A549 (cell line): ENCODE data around the gene SLC36A2. TPM values are rescaled to one million over a fixed set of nuclear protein-coding genes. Genes with fewer than 3 reads are reported as not detected.

Experiments
- ATAC-seq, 2 experiments: fragments of 200-7000 bp in 1 of 2; fragments of >200 bp in 1 of 2; cut with Nextera tagmentation in 1 of 2; cut with Tn5 transposase in 1 of 2; 3 replicates each; pipeline versions ENCODE4 v1.8.0 to v1.9.1; 2018 to 2020; ENCODE audit warnings: mild to moderate bottlenecking in 1 of 2, moderate library complexity in 1 of 2
- CTCF ChIA-PET: fragments of 300-600 bp; sonication (Branson Sonifier 250); formaldehyde crosslinking; extraction: SDS; loops from one replicate; lab custom pipeline; 2021; ENCODE audit warnings: antibody characterized with exemption, inconsistent platforms; lab: Yijun Ruan, JAX
- POLR2A ChIA-PET: fragments of 350-600 bp; formaldehyde crosslinking; extraction: SDS; loops from one replicate; lab custom pipeline; 2021; ENCODE audit warnings: antibody characterized with exemption, inconsistent platforms; lab: Yijun Ruan, JAX
- DNase-seq, 2 experiments: peaks; one replicate each; pipeline versions ENCODE4 v3.0.0 to v3.0.0-alpha.2; 2011 to 2016; ENCODE audit warnings: low read depth in 1 of 2, low spot score in 1 of 2
- FAIRE-seq: peaks from 2 replicates; lab custom pipeline; 2011; peaks lifted over from hg19 to GRCh38; lab: Jason Lieb, UNC
- H3K27ac ChIP-seq, 2 experiments: fragments of >200 bp; sonication (Bioruptor Twin); formaldehyde crosslinking; 3 replicates each; pipeline ENCODE4 v1.5.1; 2016 to 2017
- H3K4me1 ChIP-seq: fragments of >200 bp; sonication (Bioruptor Twin); formaldehyde crosslinking; 3 replicates; pipeline ENCODE4 v1.6.1; 2016
- H3K4me2 ChIP-seq: fragments of >200 bp; sonication (Bioruptor Twin); formaldehyde crosslinking; 3 replicates; pipeline ENCODE4 v1.6.1; 2016
- H3K4me3 ChIP-seq: fragments of >200 bp; sonication (Bioruptor Twin); formaldehyde crosslinking; 3 replicates; pipeline ENCODE4 v1.5.1; 2016
- H3K9me3 ChIP-seq: fragments of >200 bp; sonication (Bioruptor Twin); formaldehyde crosslinking; 3 replicates; pipeline ENCODE4 v1.6.1; 2016
- BCL3 ChIP-seq: fragments of >200 bp; sonication (Bioruptor Twin); formaldehyde crosslinking; IDR thresholded peaks from 3 replicates; pipeline ENCODE4 v1.6.1; 2016
- CHD4 ChIP-seq: fragments of 200-600 bp; sonication (generic); IDR thresholded peaks from 2 replicates; pipeline ENCODE4 v1.6.1; 2016; ENCODE audit warnings: antibody characterized with exemption, mild to moderate bottlenecking, borderline replicate concordance
- ELK1 ChIP-seq: fragments of 150-350 bp; IDR thresholded peaks from 2 replicates; pipeline ENCODE4 v1.6.1; 2014; ENCODE audit warnings: low read depth, mild to moderate bottlenecking, low read length
- EP300 ChIP-seq, 2 experiments: fragments of >200 bp; sonication (Bioruptor Twin); formaldehyde crosslinking; IDR thresholded peaks; 2 replicates in 1 of 2; 3 replicates in 1 of 2; pipeline ENCODE4 v1.6.1; 2016 to 2017
- FOSB ChIP-seq: fragments of 250-450 bp; sonication (Bioruptor Pico); IDR thresholded peaks from 2 replicates; pipeline ENCODE4 v1.5.0; 2020; ENCODE audit warnings: mild to moderate bottlenecking, moderate library complexity
- HES2 ChIP-seq: fragments of >200 bp; sonication (Bioruptor Twin); formaldehyde crosslinking; IDR thresholded peaks from 2 replicates; pipeline ENCODE4 v1.6.1; 2016
- HOXB5 ChIP-seq: fragments of 250-450 bp; sonication (Bioruptor Pico); IDR thresholded peaks from 2 replicates; pipeline ENCODE4 v1.5.0; 2020; ENCODE audit warnings: mild to moderate bottlenecking, moderate library complexity
- JUN ChIP-seq, 2 experiments: fragments of >200 bp; sonication (Bioruptor Twin); formaldehyde crosslinking; IDR thresholded peaks; 2 replicates in 1 of 2; 3 replicates in 1 of 2; pipeline ENCODE4 v1.6.1; 2016 to 2017
- KDM1A ChIP-seq: fragments of 200-600 bp; sonication (generic); IDR thresholded peaks from 2 replicates; pipeline ENCODE4 v1.6.1; 2016; ENCODE audit warnings: low read depth, mild to moderate bottlenecking
- MAFK ChIP-seq: fragments of 450-650 bp; IDR thresholded peaks from 2 replicates; pipeline ENCODE4 v1.6.1; 2014; ENCODE audit not compliant: partially characterized antibody
- MAZ ChIP-seq: fragments of 150-350 bp; IDR thresholded peaks from 2 replicates; pipeline ENCODE4 v1.6.1; 2014; ENCODE audit warnings: antibody characterized with exemption, low read depth, low read length, borderline replicate concordance
- NFE2L2 ChIP-seq: fragments of 150-350 bp; conservative IDR thresholded peaks from 2 replicates; pipeline ENCODE4 v1.6.1; 2014; ENCODE audit warnings: low read length
- NPAS2 ChIP-seq: fragments of 250-450 bp; sonication (Bioruptor Pico); IDR thresholded peaks from 2 replicates; pipeline ENCODE4 v1.8.0; 2022; ENCODE audit warnings: mild to moderate bottlenecking, moderate library complexity, borderline replicate concordance
- NR3C1 ChIP-seq: fragments of >200 bp; sonication (Bioruptor Twin); formaldehyde crosslinking; IDR thresholded peaks from 3 replicates; pipeline ENCODE4 v1.6.1; 2017
- PBX3 ChIP-seq: IDR thresholded peaks from 2 replicates; pipeline ENCODE4 v1.6.1; 2012
- PHF8 ChIP-seq: fragments of 200-600 bp; sonication (generic); IDR thresholded peaks from 2 replicates; pipeline ENCODE4 v1.6.1; 2016; ENCODE audit warnings: low read depth, mild to moderate bottlenecking, antibody characterized with exemption, moderate library complexity, borderline replicate concordance
- POLR2A ChIP-seq: IDR thresholded peaks from 2 replicates; pipeline ENCODE4 v1.6.1; 2012; ENCODE audit warnings: mild to moderate bottlenecking, low read length
- RAD21 ChIP-seq, 2 experiments: fragments of >200 bp in 1 of 2; sonication (Bioruptor Twin) in 1 of 2; formaldehyde crosslinking in 1 of 2; IDR thresholded peaks in 1 of 2; conservative IDR thresholded peaks in 1 of 2; 2 replicates in 1 of 2; 3 replicates in 1 of 2; pipeline ENCODE4 v1.6.1; 2012 to 2018; ENCODE audit warnings: inconsistent platforms in 1 of 2
- RCOR1 ChIP-seq: fragments of 150-350 bp; IDR thresholded peaks from 2 replicates; pipeline ENCODE4 v1.6.1; 2014; ENCODE audit warnings: antibody characterized with exemption, low read length, low read depth
- SREBF2 ChIP-seq: fragments of 450-650 bp; IDR thresholded peaks from 2 replicates; pipeline ENCODE4 v1.6.1; 2014; ENCODE audit warnings: mild to moderate bottlenecking, moderate library complexity
- USF2 ChIP-seq: fragments of 450-650 bp; IDR thresholded peaks from 2 replicates; pipeline ENCODE4 v1.6.1; 2014; ENCODE audit warnings: antibody characterized with exemption
- ZC3H11A ChIP-seq: fragments of 450-650 bp; IDR thresholded peaks from 2 replicates; pipeline ENCODE4 v1.6.1; 2014; ENCODE audit warnings: antibody characterized with exemption, mild to moderate bottlenecking
- ZFP36 ChIP-seq: fragments of 450-650 bp; IDR thresholded peaks from 2 replicates; pipeline ENCODE4 v1.6.1; 2014; ENCODE audit warnings: borderline replicate concordance; ENCODE audit not compliant: partially characterized antibody
- WGBS: methylation state at CpG from one replicate; pipeline ENCODE4 v1.1.6; 2017; ENCODE audit errors: missing lambda C conversion rate; 5-methylcytosine and 5-hydroxymethylcytosine counted together
- polyA plus RNA-seq, 4 experiments: library from polyadenylated mRNA; depleted of rRNA in 3 of 4; stranded (reverse); fragments of >200 nt; fragmentation: RNase III in 1 of 4; extraction: RNeasy Plus Mini Kit Qiagen cat#74134 plus additional on column Dnase treatment in 1 of 4; gene quantifications; 2 replicates in 3 of 4; 3 replicates in 1 of 4; pipeline ENCODE4 v1.2.3, GENCODE V29; 2011 to 2017

SLC36A2 gene
- polyA plus RNA-seq, 2 of the 4 experiments (the other 2 are of a cell fraction), result not detected

GRCh38 chr5:151328734-151329133 lies 18.6 kb downstream of the SLC36A2 start:
- Histone ChIP-seq H3K4me1 (no peaks in the 10 kb centered on the region), H3K9me3 (no peaks in the 10 kb centered on the region), H3K27ac (no peak overlapping the region), H3K4me3 (no peak overlapping the region), H3K4me2 (no peak overlapping the region)
- TF ChIP-seq EP300 (IDR thresholded peaks at IDR 0.05) (no peak), PHF8 (no peak), NPAS2 (CRISPR knock-in tag) (no peak), USF2 (no peak), KDM1A (no peak), POLR2A (no peak)
- CTCF ChIA-PET, result no interaction called here
- FAIRE-seq, result no peak
- POLR2A ChIA-PET, result no interaction called here
- 45% methylated on average over 4 of the region's 4 CpGs for WGBS
- ATAC-seq, result no peak
- no peak for DNase-seq

GRCh38 chr5:151327585-151327984 lies 19.8 kb downstream of the SLC36A2 start:
- TF ChIP-seq HOXB5 (no peak), POLR2A (no peak), PBX3 (no peak), MAZ (no peak), JUN (IDR thresholded peaks at IDR 0.05) (no peak), RAD21 (conservative IDR thresholded peaks at IDR 0.05 in 1 of 2, IDR thresholded peaks at IDR 0.05 in 1 of 2) (no peak), USF2 (no peak), ZC3H11A (no peak), SREBF2 (no peak), ZFP36 (no peak), NR3C1 (no peak), BCL3 (no peak), ELK1 (no peak), MAFK (no peak), FOSB (CRISPR knock-in tag) (no peak), HES2 (no peak), NFE2L2 (no peak), RCOR1 (no peak), CHD4 (no peak), KDM1A (no peak)
- TF ChIP-seq, all 56 proteins: peak for 0
- FAIRE-seq (no peak), DNase-seq (no peak), ATAC-seq (peak in 1 of 2 experiments; percentile 47; a peak in 1 of 6 replicates)
- Histone ChIP-seq H3K4me3 (no peak overlapping the region), H3K27ac (no peak overlapping the region), H3K4me1 (no peaks in the 10 kb centered on the region), H3K9me3 (no peaks in the 10 kb centered on the region), H3K4me2 (no peak overlapping the region)
- ChIA-PET CTCF (interaction anchor here (0.8 kb wide), 1 partner anchor 11 kb away, joined by 3 read pairs; no protein-coding TSS in a partner anchor), POLR2A (no interaction called here)
- WGBS, result 21% methylated on average over 2 of the region's 2 CpGs
